Left ventricle myocardium superior (tissue), 1 donor: ENCODE data around the gene CSGALNACT2. TPM values are rescaled to one million over a fixed set of nuclear protein-coding genes. Genes with fewer than 3 reads are reported as not detected.
A peak's percentile ranks its signal among the peaks of the same experiment; 100 is the strongest.
"Not testable (repeated sequence)": the region's sequence is repeated elsewhere in the genome, so short reads cannot be mapped to it uniquely, and the experiment has no call there.

ENCODE experiments used
- ATAC-seq: fragments of 200-7000 bp; cut with Tn5 transposase; one replicate; pipeline ENCODE4 v1.9.1; 2020; ENCODE audit warnings: mild to moderate bottlenecking, moderate library complexity
- DNase-seq: peaks from one replicate; pipeline ENCODE4 v3.0.0-alpha.2; 2020
- intact Hi-C: fragments of 100-400 bp; cut with micrococcal nuclease; formaldehyde crosslinking; loops from one replicate; pipeline ENCODE4 v1.11.0; 2022
- total RNA-seq: library from RNA; stranded (reverse); fragmentation: NEBNext Ultra II Directional; extraction: Animal tissue kit (Norgen Biotek cat#: 25700); gene quantifications from one replicate; pipeline ENCODE4 v1.2.1, GENCODE V29; 2021
- donor health status: DM: no; HTN: yes; CAD: no; lungs with severe emphysema.

Gene CSGALNACT2
- total RNA-seq, 1 donor from 2014 or later = 7.7 TPM

DNA sequence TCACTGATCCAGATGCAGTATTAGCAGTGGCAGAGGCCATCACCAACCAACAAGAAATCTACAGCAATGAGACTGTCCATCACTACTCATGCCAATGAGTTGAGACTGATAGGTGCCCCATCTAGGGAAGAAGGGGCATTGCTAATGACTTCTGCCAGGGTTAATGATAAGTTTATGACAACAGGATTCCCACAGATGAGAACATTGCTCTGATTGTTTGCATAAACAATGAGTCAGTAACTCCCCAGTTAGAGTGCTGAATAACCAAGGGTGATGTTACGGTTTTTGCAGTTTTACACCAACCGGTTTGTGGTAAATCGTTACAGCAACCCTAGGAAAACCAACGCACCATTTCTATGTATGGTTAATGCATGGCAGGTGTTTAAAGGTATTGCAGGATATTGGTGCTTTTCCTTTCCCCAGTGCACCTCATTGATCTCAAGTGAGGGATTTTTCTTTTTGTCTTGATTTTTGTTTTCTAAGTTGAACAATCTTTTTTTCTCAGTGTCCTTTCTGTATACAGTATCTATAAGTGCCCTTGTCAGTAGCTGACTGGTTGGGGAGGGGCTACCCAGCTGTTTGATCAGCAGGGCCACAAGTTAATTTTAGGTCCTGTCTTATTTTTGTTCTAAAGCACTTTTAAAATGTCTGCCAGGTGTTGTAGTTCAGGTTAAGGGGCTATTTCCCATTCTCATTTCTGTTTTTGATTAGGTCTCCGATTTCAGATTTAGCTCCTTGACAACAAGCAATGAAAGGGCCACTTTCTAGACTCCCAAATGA, 3.9 kb upstream of the CSGALNACT2 start:
- no peak for ATAC-seq
- intact Hi-C loops = no loop called here
- DNase-seq = no peak

DNA sequence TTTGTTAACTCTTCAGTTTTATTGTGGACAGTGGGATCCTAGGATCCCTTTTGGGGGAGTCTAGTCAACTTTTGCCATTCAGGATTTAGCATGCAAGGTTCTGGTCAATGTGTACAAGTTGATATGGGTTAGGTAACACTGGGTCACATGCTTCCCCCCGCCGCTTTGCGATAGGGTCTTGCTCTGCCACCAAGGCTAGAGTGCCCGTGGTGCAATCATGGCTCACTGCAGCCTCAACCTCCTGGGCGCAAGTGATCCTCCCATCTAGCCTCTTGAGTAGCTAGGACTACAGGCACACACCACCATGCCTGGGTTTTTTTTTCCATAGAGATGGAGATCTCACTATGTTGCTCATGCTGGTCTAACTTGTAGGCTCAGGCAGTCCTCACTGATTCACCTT, 3.2 kb upstream of the CSGALNACT2 start:
- ATAC-seq (no peak), DNase-seq (no peak)
- intact Hi-C loops = no loop called here

DNA sequence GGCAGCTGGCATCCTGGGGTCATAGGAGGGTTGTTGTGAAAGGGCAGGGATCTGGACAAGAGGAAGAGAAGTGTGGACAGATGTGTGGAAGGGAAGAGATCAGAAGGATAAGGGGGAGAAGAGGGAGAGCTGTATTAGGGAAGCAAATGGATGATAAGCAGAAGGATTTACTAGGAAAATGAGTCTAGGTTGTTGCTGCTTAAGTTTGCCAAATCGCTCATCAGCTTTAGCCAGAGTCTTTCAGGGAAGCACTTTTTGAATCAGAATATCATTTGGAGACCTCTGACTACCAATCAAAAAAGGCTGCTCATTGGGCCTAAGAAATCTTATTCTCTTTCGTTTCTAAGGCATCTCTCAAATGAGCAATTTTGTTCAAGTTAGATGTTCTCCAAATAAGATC, 2.6 kb upstream of the CSGALNACT2 start:
- intact Hi-C loops = no loop called here

DNA sequence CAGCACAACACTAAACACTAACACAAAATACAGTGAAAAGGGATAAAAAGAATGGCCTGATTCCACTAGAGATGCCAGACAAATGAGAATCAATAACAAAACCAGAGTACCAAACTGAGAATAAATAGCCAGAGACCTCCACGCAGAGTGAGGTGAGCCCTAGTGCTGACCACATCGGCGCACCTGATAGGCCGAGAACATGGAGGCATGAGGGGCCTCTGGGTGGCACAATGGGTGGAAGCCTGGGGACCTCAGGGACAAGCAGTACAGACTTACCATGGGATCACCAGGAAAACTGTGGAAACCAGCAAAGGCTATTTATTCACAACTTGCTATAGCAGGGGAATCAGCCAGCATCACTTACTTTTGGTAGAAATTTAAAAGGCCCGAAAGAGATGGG, 1.8 kb upstream of the CSGALNACT2 start:
- ATAC-seq (no peak), DNase-seq (no peak)
- intact Hi-C loops = no loop called here

More for the DNA sequence above, 2.6 kb upstream of the CSGALNACT2 start:
- DNase-seq (no peak), ATAC-seq (no peak)

DNA sequence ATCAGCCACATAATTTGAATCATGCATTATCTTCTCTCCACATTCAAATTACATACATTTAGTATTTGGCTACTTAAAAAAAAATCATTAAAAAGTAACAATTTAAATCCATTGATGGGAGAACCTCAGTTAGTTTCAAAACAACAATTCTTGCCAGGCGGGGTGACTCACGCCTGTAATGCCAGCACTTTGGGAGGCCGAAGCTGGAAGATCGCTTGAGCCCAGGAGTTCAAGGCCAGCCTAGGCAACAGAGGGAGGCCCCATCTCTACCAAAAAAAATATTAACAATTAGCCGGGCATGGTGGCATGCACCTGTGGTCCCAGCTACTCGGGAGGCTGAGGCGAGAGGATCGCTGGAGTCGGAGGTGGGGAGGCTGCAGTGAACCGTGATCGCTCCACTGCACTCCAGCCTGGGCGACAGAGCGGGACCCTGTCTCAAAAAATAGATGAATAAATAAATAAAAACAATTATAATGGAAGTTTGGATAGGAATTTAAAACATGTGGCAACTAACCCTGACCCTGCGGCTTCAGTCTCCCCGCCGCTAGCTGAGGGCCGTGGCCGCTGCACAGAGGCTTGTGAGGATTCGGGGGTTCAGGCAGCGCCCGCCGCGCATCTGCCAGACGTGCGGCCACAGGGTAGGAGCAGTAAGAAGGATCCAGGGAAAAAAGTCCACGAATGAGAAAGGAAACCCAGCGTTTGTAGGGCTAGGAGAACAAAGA, 1.1 kb upstream of the CSGALNACT2 start:
- DNase-seq (no peak), ATAC-seq (no peak)
- intact Hi-C loops = no loop called here

DNA sequence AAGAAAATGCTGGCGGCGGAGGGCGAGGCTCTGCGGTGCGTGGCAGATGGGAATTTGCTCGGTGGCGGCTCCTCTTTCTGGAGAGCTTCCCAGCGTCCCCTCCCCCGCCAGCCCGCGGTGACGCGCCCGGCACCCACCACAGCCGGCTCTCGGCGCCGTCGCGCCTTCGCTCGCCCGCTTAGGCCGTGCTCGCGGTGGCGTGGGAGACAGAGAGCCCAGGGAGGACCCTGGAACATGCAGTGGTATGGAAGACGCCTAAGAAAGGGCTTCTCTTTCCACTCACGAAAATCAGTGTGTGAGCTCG, 576 bp upstream of the CSGALNACT2 start:
- ATAC-seq (peak; percentile 73), DNase-seq (peak; percentile 67)
- intact Hi-C loops = no loop called here

DNA sequence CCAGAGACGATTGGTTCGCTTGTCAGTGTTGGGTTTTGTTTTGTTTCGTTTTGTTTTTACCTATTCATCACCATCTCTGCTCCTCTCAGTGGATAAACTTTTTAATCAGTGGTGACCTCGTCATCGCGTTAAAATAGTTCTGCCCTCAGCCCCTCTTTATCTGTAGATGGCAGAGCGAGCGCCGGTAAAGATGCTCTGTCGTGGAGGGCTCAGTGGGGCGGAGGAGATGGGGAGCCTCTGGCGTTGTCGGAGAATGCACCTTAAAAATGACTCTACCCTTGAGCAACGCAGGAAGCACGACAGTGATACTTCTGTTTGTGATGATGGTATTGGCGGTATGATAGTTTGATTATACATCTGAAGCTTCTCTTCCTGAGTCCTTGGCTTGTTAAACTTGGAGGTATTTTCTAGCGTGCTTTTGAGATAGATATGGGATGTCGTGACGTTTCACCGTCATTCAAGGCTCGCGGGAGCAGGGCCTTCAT, 554 bp downstream of the CSGALNACT2 start:
- intact Hi-C loops = no loop called here
- ATAC-seq (peak; percentile 15), DNase-seq (no peak)

DNA sequence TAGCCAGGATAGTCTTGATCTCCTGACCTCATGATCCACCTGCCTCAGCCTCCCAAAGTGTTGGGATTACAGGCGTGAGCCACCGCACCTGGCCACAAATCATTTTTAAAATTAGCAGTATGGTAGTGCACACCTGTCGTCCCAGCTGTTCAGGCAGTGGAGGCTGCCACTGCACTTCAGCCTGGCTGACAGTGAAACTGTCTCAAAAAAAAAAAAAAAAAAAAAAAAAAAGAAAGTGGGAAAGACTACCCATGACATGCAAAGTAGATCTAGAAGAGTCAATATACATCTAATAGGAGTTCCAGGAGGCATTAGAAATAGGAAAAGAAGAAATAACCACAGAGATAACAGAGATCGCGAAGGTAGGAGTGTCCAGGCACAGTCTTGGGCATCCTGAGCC, 3.2 kb downstream of the CSGALNACT2 start:
- intact Hi-C loops = no loop called here
- DNase-seq (no peak), ATAC-seq (no peak)

DNA sequence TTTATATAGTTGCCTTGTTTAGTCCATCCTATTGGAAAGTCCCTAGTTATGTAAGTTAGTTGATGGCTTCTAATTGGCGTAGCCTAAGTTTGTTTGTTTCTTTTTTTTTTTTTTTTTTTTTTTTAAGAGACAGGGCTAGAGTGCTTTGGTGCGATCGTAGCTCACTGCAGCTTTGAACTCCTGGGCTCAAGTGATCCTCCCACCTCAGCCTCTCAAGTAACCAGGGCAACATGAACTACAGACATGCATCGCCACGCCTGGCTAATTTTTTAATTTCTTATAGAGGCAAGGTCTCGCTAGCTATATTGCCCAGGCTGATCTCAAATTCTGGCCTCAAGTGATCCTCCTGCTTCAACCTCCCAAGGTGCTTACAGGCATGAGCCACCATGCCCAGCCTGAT, 7.1 kb downstream of the CSGALNACT2 start:
- ATAC-seq = no peak
- intact Hi-C loops = no loop called here
- no peak for DNase-seq

DNA sequence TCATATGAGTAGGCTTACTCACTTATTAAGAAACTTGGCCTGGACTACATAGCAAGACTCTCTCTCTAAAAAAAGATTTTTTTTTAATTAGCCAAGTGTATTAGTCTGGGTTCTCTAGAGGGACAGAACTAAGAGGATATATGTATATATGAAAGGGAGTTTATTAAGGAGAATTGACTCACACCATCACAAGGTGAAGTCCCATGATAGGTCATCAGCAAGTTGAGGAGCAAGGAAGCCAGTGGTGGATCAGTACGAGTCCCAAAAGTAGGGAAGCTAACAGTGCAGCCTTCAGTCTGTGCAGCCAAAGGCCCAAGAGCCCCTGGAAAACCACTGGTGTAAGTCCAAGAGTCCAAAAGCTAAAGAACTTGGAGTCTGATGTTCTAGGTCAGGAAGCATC, 7.7 kb downstream of the CSGALNACT2 start:
- intact Hi-C loops = not testable (repeated sequence)

DNA sequence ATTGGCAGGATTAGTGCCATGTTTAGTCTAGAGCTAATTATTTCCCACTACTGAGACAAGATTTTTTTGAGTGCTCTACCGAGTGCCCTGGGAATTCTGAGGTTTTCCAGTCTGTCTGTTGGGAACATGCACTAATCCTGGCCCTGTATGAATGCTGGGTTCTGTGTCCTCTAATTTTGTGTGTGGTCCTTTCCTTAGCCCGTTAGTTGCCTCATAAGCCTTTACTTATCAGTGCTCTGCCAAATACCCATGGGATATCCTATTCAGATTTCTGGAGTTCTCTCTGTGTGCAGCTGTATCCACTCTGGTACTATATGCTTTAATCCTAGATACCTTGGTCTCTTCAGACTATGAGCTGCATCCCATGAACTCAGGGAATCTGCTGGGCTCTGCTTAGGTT, 13.1 kb downstream of the CSGALNACT2 start:
- intact Hi-C loops = no loop called here
- ATAC-seq (peak; percentile 28), DNase-seq (no peak)

More for the DNA sequence above, 7.7 kb downstream of the CSGALNACT2 start:
- ATAC-seq, DNase-seq: not testable (repeated sequence)

DNA sequence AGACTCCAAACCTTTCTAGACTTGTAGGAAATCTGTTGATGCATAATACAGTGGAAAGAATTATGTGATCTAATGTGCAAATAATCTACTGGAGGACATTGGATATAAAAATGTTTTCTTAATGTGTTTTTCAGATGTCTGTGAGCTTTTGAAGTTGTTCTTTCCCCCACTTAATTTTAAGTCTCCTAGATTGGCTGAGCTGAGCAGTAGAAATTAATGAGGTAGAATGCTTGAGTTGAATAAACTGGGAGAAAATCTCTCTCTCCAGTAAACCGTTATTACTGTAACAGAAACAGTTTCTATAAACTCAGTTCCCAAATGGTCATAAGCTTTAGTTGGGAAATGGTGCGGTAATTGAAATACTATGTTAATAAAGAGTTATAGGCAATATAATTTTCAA, 15.7 kb downstream of the CSGALNACT2 start:
- intact Hi-C loops = no loop called here
- ATAC-seq (no peak), DNase-seq (no peak)

DNA sequence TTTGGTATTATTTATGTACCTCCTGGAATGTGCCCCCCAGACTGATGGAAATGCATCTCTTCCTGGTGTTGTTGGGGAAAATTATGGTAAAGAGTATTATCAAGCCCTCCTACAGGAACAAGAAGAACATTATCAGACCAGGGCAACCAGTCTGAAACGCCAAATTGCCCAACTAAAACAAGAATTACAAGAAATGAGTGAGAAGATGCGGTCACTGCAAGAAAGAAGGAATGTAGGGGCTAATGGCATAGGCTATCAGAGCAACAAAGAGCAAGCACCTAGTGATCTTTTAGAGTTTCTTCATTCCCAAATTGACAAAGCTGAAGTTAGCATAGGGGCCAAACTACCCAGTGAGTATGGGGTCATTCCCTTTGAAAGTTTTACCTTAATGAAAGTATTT, 17.0 kb downstream of the CSGALNACT2 start:
- intact Hi-C loops = no loop called here
- DNase-seq (no peak), ATAC-seq (no peak)

DNA sequence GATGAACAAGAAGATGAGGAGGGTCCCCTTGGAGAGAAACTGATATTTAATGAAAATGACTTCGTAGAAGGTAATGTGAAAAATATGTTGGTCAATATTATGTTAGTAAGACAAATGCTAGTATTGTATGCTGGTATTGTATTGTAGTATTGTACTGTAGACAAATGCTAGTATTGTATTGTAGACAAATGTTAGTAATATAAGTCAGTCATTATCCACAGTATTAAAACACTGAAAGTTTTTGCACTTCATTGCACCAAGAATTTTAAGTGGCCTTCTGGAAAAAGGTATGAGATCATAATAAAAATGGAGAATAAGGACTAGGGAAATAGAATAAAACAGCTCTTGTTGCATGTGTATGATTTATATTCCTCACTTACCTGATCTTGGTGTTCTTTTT, 17.5 kb downstream of the CSGALNACT2 start:
- intact Hi-C loops = no loop called here
- no peak for ATAC-seq

DNA sequence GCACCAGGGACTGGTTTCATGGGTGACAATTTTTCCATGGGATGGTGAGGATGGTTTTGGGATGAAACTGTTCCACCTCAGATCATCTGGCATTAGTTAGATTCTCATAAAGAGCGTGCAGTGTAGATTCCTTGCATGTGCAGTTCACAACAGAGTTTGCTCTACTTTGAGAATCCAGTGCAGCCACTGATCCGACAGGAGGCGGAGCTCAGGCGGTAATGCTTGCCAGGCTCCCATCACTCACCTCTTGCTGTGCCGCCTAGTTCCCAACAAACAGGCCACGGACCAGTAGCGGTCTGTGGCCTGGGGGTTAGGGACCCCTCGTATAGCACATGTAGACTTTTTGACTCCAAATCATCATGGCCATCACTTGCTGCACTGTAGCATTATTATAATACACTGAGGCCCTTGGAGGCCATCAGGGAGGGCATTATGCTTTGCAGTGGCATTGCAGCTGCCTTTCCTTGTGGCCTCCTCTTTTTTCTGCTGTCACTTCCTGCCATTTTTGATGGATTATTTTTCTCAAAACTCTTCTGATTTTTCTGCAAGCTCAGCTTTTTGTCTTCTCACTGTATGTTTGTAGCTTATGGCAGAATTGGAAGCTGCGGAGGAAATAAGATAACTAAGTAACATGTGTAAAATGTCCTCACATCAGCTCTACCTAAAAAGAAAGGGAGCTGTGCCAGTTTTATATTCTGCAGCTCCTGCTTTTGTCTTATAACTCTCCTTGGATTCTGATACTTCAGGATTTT, 18.5 kb downstream of the CSGALNACT2 start:
- intact Hi-C loops = no loop called here
- ATAC-seq (no peak), DNase-seq (no peak)

More for the DNA sequence above, 17.5 kb downstream of the CSGALNACT2 start:
- no peak for DNase-seq

DNA sequence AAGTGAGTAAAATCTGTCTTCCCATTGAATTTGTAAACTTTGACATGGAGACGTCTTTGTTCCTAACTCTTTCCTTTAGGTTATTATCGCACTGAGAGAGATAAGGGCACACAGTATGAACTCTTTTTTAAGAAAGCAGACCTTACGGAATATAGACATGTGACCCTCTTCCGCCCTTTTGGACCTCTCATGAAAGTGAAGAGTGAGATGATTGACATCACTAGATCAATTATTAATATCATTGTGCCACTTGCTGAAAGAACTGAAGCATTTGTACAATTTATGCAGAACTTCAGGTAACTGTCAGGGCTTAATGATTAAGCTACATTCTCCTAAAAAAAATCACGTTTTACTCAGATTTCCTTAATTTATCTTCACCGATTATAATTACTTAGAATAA, 20.4 kb downstream of the CSGALNACT2 start:
- no peak for ATAC-seq
- intact Hi-C loops = no loop called here
- no peak for DNase-seq

DNA sequence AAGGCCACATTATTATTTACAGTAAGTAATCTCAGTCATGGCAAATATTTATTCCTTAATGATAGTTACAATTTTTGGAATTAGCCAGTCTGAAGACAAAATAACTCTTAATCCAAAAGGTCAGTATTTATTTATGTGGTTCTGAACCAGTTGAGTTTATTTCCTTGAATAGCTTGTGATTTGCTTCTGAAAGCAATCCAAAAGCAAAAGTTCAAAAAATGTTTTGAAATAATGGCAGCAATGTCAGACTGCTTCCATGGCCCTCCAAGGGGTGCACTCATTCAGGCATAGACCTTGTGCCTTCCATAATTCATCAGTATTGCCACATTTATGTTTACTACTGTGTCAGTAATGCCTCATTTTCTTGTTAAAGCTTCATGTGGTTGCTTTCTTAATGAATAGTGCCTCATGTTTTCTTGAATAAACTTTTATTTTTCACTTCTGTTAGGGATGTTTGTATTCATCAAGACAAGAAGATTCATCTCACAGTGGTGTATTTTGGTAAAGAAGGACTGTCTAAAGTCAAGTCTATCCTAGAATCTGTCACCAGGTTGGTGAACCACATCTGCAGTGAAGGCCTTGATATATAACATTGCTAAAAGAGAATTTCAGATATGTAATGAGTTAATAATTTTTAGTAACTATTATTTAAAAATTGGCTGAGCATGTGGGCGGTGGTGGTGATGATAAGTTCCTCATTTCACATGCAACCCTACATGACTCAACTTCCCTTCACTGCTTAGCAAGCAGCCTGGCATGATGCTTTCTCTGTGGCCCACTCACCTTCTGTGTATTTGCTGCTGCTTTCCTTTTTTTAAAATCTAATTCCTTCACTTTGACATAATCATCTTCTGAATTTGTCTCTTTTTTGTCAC, 22.0 kb downstream of the CSGALNACT2 start:
- ATAC-seq (no peak), DNase-seq (no peak)
- intact Hi-C loops = no loop called here

DNA sequence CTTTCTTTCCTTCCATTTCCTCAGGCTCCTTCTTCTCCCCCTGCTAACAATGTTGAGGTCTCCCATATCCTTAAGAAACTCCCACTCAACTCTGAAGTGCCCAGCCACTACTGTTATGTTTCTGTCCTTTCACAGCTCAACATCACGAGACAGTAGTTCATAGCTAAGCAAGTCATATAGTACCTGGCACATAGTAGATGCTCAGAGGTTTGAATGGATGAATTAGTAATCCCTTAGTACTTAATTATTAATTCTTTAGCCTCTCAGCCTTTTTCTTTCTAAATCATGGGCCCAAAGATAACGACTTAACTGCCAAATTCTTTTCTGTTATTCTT, 22.6 kb downstream of the CSGALNACT2 start:
- no peak for ATAC-seq
- intact Hi-C loops = no loop called here
- DNase-seq = no peak

DNA sequence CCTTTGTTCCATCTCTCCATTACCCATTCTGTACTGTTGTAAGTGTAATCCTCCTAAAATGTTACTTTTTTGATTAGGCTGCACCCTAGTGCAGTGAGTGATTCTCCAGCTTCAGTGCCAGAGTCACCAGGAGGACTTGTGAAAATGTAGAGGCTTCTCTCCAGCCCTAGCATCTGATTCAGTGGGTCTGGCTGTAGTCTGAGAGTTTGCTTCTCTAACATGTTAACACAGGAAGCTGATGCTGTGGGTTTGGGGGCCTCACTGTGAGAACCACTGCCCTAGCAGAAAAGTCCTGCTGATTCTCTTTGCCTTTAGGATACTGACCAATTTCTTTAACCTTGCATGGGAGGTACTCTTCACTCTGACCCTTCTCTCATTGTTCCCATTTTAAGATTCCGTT, 24.4 kb downstream of the CSGALNACT2 start:
- DNase-seq (no peak), ATAC-seq (no peak)
- intact Hi-C loops = no loop called here
